Type B pancreatic cell (in vitro differentiated cells): Measurements from ENCODE around the gene OR9Q1. TPM values are rescaled to one million over a fixed set of nuclear protein-coding genes. Genes with fewer than 3 reads are reported as not detected.

Experiments
- DNase-seq: peaks from one replicate; pipeline ENCODE4 v3.0.0; 2021; ENCODE audit warnings: mixed read lengths; ENCODE audit not compliant: unreplicated experiment; ENCODE audit errors: extremely low spot score
- H3K27ac Mint-ChIP-seq: 2 replicates; pipeline ENCODE4 v1.8.0; 2021; ENCODE audit warnings: mild to moderate bottlenecking, mixed read lengths
- H3K27me3 Mint-ChIP-seq: 2 replicates; pipeline ENCODE4 v1.8.0; 2021; ENCODE audit warnings: mixed read lengths
- H3K36me3 Mint-ChIP-seq: 2 replicates; pipeline ENCODE4 v1.8.0; 2021; ENCODE audit warnings: mixed read lengths
- H3K4me1 Mint-ChIP-seq: one replicate; pipeline ENCODE4 v1.8.0; 2021; ENCODE audit warnings: mixed read lengths; ENCODE audit not compliant: unreplicated experiment
- H3K4me3 Mint-ChIP-seq: 2 replicates; pipeline ENCODE4 v1.8.0; 2021; ENCODE audit warnings: mild to moderate bottlenecking, mixed read lengths
- H3K9me3 Mint-ChIP-seq: 2 replicates; pipeline ENCODE4 v1.8.0; 2021; ENCODE audit warnings: mixed read lengths
- total RNA-seq: library from RNA; stranded (reverse); gene quantifications from 2 replicates; pipeline ENCODE4 v1.2.1, GENCODE V29; 2021; ENCODE audit warnings: low replicate concordance
- TF ChIP-seq, protein P1 (sequence below): fragments of 200-600 bp; sonication (generic); conservative IDR thresholded peaks from 2 replicates; pipeline ENCODE4 v1.5.0; 2021; ENCODE audit warnings: antibody characterized with exemption, mild to moderate bottlenecking

OR9Q1 gene
- total RNA-seq, 1 donor from 2014 or later, result not detected

DNA sequence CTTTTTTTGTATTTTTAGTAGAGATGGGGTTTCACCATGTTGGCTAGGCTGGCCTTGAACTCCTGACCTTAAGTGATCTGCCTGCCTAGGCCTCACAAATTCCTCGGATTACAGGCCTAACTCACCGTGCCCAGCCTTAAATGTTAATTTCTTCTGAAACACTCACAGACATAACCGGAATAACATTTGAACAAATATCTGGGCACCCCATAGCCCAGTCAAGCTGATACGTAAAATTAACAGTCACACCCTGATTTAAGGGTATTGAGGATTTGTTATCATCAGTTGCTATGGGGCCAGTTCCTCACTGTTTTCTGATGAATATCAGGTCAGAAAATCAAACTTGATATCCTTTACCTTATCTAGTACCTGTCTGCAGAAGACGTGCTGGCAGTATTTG lies 23.0 kb upstream of the OR9Q1 start:
- H3K27me3 Mint-ChIP-seq, result no peaks in the 10 kb centered on the region
- H3K4me3 Mint-ChIP-seq, result no peak overlapping the region
- H3K9me3 Mint-ChIP-seq, result no peaks in the 10 kb centered on the region
- H3K27ac Mint-ChIP-seq, result no peak overlapping the region
- TF ChIP-seq, protein P1, sequence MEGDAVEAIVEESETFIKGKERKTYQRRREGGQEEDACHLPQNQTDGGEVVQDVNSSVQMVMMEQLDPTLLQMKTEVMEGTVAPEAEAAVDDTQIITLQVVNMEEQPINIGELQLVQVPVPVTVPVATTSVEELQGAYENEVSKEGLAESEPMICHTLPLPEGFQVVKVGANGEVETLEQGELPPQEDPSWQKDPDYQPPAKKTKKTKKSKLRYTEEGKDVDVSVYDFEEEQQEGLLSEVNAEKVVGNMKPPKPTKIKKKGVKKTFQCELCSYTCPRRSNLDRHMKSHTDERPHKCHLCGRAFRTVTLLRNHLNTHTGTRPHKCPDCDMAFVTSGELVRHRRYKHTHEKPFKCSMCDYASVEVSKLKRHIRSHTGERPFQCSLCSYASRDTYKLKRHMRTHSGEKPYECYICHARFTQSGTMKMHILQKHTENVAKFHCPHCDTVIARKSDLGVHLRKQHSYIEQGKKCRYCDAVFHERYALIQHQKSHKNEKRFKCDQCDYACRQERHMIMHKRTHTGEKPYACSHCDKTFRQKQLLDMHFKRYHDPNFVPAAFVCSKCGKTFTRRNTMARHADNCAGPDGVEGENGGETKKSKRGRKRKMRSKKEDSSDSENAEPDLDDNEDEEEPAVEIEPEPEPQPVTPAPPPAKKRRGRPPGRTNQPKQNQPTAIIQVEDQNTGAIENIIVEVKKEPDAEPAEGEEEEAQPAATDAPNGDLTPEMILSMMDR, result no peak
- no peaks in the 10 kb centered on the region for H3K36me3 Mint-ChIP-seq
- no peaks in the 10 kb centered on the region for H3K4me1 Mint-ChIP-seq
- DNase-seq, result no peak

DNA sequence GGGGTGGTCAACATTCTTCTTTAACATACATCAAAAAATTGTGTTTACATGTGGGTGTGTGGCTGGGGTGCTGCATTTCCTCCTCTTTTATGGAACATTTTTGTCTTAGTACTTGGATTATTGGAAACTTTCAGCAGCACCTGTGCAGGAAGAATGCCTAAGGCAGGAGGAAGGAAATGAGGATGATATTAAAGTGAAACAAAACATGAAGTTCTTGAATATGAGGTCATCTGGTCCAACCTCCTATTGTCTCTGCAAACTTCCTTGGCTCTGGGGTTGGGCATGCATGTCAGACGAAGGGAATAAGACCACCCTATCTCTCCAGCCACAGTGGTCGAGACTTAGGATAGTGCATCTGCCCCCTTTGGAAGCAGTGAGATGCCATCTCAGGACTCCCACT lies 20.6 kb upstream of the OR9Q1 start:
- Mint-ChIP-seq H3K4me3 (no peak overlapping the region), H3K4me1 (no peaks in the 10 kb centered on the region), H3K36me3 (no peaks in the 10 kb centered on the region), H3K27ac (no peak overlapping the region), H3K27me3 (no peaks in the 10 kb centered on the region), H3K9me3 (no peaks in the 10 kb centered on the region)
- TF ChIP-seq, protein P1, result no peak
- DNase-seq, result no peak

- DNase-seq, result no peak
- no peaks in the 10 kb centered on the region for H3K9me3 Mint-ChIP-seq
- TF ChIP-seq, protein P1, result no peak
- H3K36me3 Mint-ChIP-seq, result no peaks in the 10 kb centered on the region
- no peaks in the 10 kb centered on the region for H3K27me3 Mint-ChIP-seq
- H3K27ac Mint-ChIP-seq, result no peak overlapping the region
- H3K4me1 Mint-ChIP-seq, result no peaks in the 10 kb centered on the region
- H3K4me3 Mint-ChIP-seq, result no peak overlapping the region
These were observed 20.1 kb upstream of the OR9Q1 start for GRCh38 chr11:58003591-58003990.

GRCh38 chr11:58004664-58005063 lies 19.0 kb upstream of the OR9Q1 start:
- no peak for DNase-seq
- TF ChIP-seq, protein P1, result no peak
- no peaks in the 10 kb centered on the region for H3K4me1 Mint-ChIP-seq
- no peak overlapping the region for H3K4me3 Mint-ChIP-seq
- H3K27ac Mint-ChIP-seq, result no peak overlapping the region
- no peaks in the 10 kb centered on the region for H3K9me3 Mint-ChIP-seq
- no peaks in the 10 kb centered on the region for H3K27me3 Mint-ChIP-seq
- no peaks in the 10 kb centered on the region for H3K36me3 Mint-ChIP-seq

DNA sequence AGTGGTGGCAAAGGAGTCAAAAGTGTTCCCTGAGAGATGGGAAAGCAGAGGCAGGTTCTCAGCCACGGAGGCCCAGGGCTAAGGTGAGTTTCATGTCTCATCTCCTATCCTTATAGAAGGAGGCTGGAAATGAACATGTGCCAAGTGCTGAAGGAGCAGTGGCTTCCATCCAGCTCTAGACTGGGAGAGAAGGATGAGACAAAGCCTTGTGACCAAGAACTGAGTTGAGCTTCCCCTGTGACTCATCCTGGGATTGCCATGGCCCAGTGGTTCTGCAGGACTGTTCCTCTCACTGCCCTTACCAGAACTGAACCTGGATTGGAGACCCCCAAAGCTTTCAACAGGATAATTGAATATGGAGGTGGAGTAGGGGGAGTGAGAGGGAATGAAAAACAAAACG lies 16.7 kb upstream of the OR9Q1 start:
- no peaks in the 10 kb centered on the region for H3K9me3 Mint-ChIP-seq
- no peak overlapping the region for H3K27ac Mint-ChIP-seq
- no peak for DNase-seq
- TF ChIP-seq, protein P1, result no peak
- H3K27me3 Mint-ChIP-seq, result no peaks in the 10 kb centered on the region
- no peaks in the 10 kb centered on the region for H3K4me1 Mint-ChIP-seq
- no peak overlapping the region for H3K4me3 Mint-ChIP-seq
- H3K36me3 Mint-ChIP-seq, result no peaks in the 10 kb centered on the region

- TF ChIP-seq, protein P1, result no peak
- no peaks in the 10 kb centered on the region for H3K36me3 Mint-ChIP-seq
- H3K27me3 Mint-ChIP-seq, result no peaks in the 10 kb centered on the region
- H3K4me3 Mint-ChIP-seq, result no peak overlapping the region
- DNase-seq, result no peak
- no peaks in the 10 kb centered on the region for H3K9me3 Mint-ChIP-seq
- no peak overlapping the region for H3K27ac Mint-ChIP-seq
- no peaks in the 10 kb centered on the region for H3K4me1 Mint-ChIP-seq
These were observed 11.9 kb upstream of the OR9Q1 start for GRCh38 chr11:58011771-58012170.
